GM12892 (cell line): ENCODE measurements around the gene KDM3B.

ENCODE experiments used
- DNase-seq: peaks from one replicate; pipeline ENCODE4 v3.0.0; 2011; ENCODE audit not compliant: insufficient read length
- FAIRE-seq: peaks from 2 replicates; lab custom pipeline; 2011; peaks lifted over from hg19 to GRCh38; lab: Jason Lieb, UNC
- POLR2A ChIP-seq: IDR thresholded peaks from 2 replicates; pipeline ENCODE4 v1.6.1; 2011; ENCODE audit warnings: low read depth, low read length, control low read depth
- POLR2AphosphoS5 ChIP-seq: IDR thresholded peaks from 2 replicates; pipeline ENCODE4 v1.6.1; 2011; ENCODE audit warnings: low read depth, low read length, control low read depth
- TAF1 ChIP-seq: IDR thresholded peaks from 2 replicates; pipeline ENCODE4 v1.6.1; 2011; ENCODE audit warnings: low read depth, mild to moderate bottlenecking, control low read depth, low read length, borderline replicate concordance

Gene KDM3B

DNA sequence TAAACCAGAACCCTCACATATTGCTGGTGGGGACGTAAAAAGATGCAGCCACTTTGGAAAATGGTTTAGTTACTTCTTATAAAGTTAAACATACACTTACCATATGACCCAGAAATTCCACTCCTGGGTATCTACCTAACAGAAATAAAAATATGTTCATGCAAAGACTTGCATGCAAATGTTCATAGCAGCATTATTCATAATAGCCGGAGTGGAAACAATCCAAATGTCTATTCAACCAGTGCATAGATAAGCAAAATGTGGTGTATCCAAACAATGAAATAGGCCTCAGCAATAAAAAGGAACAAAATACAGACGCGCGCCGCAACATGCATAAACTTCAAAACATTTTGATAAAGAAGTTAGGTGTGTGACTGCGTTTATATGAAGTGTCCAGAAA is 124.4 kb downstream of the KDM3B start:
- DNase-seq (no peak), FAIRE-seq (no peak)
- TF ChIP-seq POLR2AphosphoS5 (no peak), TAF1 (no peak), POLR2A (no peak)

DNA sequence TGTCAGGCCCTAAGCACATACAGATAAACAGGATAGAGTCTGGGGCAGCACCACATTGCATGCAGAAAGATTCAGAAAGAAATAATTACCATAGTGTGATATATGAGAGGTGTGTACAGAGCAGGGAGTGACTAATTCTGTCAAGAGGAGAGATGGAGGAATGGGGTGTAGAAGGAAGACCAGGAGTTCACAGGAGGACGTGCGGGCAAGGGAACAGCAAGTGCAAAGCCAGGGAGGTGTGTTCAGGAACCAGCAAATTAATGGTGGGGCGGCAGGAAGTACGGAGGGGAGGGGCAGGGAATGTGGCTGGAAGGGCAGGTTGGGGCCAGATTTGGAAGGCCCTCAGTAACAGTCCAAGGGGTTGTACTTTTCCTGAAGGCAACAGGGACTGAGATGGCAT is 130.2 kb downstream of the KDM3B start:
- DNase-seq (no peak), FAIRE-seq (no peak)

More for the DNA sequence above, 130.2 kb downstream of the KDM3B start:
- TF ChIP-seq TAF1 (no peak), POLR2A (no peak), POLR2AphosphoS5 (no peak)
